Osteoblast (primary cell): ENCODE measurements around the gene GRIA2. TPM values are rescaled to one million over a fixed set of nuclear protein-coding genes. Genes with fewer than 3 reads are reported as not detected.

Source experiments
- DNase-seq: peaks from one replicate; pipeline ENCODE4 v3.0.0; 2011; ENCODE audit warnings: low spot score, mixed read lengths; ENCODE audit not compliant: insufficient read length; ENCODE audit errors: missing footprints
- H2AFZ ChIP-seq: 2 replicates; pipeline ENCODE4 v1.6.0; 2011; ENCODE audit warnings: mild to moderate bottlenecking, low read length
- H3K27ac ChIP-seq: 2 replicates; pipeline ENCODE4 v1.5.1; 2011; ENCODE audit warnings: mild to moderate bottlenecking, low read depth, low read length, moderate library complexity
- H3K27me3 ChIP-seq: 2 replicates; pipeline ENCODE4 v1.6.0; 2012; ENCODE audit warnings: mild to moderate bottlenecking, control low read depth, inconsistent platforms, low read length, moderate library complexity; ENCODE audit not compliant: insufficient read depth
- H3K36me3 ChIP-seq: 2 replicates; pipeline ENCODE4 v1.5.1; 2011; ENCODE audit warnings: mild to moderate bottlenecking, low read length, control low read depth, moderate library complexity; ENCODE audit not compliant: insufficient read depth
- H3K4me1 ChIP-seq: 2 replicates; pipeline ENCODE4 v1.5.1; 2011; ENCODE audit warnings: mild to moderate bottlenecking, low read length, control low read depth, moderate library complexity; ENCODE audit not compliant: insufficient read depth
- H3K4me2 ChIP-seq: 2 replicates; pipeline ENCODE4 v1.6.0; 2011; ENCODE audit warnings: mild to moderate bottlenecking, low read length; ENCODE audit not compliant: insufficient read depth
- H3K4me3 ChIP-seq: fragments of 200-600 bp; sonication (generic); 3 replicates; pipeline ENCODE4 v1.5.1; 2012; ENCODE audit warnings: mild to moderate bottlenecking, low read length, inconsistent platforms; ENCODE audit not compliant: insufficient read depth
- H3K79me2 ChIP-seq: 2 replicates; pipeline ENCODE4 v1.6.0; 2012; ENCODE audit warnings: mild to moderate bottlenecking, low read length, control low read depth, inconsistent platforms; ENCODE audit not compliant: insufficient read depth
- H3K9me3 ChIP-seq: 2 replicates; pipeline ENCODE4 v1.5.1; 2011; ENCODE audit warnings: low read depth, low read length, control low read depth
- H4K20me1 ChIP-seq: 2 replicates; pipeline ENCODE4 v1.6.0; 2012; ENCODE audit warnings: mild to moderate bottlenecking, low read length, control low read depth; ENCODE audit not compliant: insufficient read depth
- small RNA-seq: library from RNA; depleted of rRNA; stranded (forward); fragments of <200 nt; gene quantifications from one replicate; pipeline ENCODE3, GENCODE V24; 2012
- total RNA-seq: library from RNA; depleted of rRNA; stranded (reverse); fragments of >200 nt; gene quantifications from 2 replicates; pipeline ENCODE4 v1.2.3, GENCODE V29; 2012
- TF ChIP-seq, protein P1 (sequence below): IDR thresholded peaks from 2 replicates; pipeline ENCODE4 v1.5.1; 2011; ENCODE audit warnings: mild to moderate bottlenecking, low read depth, low read length, moderate library complexity; ENCODE audit errors: extremely low read depth

The GRIA2 gene
- total RNA-seq, 1 donor = not detected

GRCh38 chr4:157405070-157405469 lies 184.5 kb downstream of the GRIA2 start:
- Histone ChIP-seq H3K27me3 (no peaks in the 10 kb centered on the region), H3K4me1 (no peaks in the 10 kb centered on the region), H3K79me2 (no peaks in the 10 kb centered on the region), H3K4me2 (no peak overlapping the region), H4K20me1 (no peaks in the 10 kb centered on the region), H3K27ac (no peak overlapping the region), H3K9me3 (no peaks in the 10 kb centered on the region), H3K4me3 (no peak overlapping the region), H3K36me3 (no peaks in the 10 kb centered on the region), H2AFZ (no peak overlapping the region)
- TF ChIP-seq, protein P1, sequence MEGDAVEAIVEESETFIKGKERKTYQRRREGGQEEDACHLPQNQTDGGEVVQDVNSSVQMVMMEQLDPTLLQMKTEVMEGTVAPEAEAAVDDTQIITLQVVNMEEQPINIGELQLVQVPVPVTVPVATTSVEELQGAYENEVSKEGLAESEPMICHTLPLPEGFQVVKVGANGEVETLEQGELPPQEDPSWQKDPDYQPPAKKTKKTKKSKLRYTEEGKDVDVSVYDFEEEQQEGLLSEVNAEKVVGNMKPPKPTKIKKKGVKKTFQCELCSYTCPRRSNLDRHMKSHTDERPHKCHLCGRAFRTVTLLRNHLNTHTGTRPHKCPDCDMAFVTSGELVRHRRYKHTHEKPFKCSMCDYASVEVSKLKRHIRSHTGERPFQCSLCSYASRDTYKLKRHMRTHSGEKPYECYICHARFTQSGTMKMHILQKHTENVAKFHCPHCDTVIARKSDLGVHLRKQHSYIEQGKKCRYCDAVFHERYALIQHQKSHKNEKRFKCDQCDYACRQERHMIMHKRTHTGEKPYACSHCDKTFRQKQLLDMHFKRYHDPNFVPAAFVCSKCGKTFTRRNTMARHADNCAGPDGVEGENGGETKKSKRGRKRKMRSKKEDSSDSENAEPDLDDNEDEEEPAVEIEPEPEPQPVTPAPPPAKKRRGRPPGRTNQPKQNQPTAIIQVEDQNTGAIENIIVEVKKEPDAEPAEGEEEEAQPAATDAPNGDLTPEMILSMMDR = no peak
- no peak for DNase-seq

Small RNA genes within 50 kb of the gene (small RNA-seq; reads per million reads assigned to genes)
- not detected for gene RNU6-582P

Other genes starting within 250 kb of the GRIA2 start
- 145 and 147 TPM in 2 replicates for gene PDGFC, start 248.9 kb upstream of the GRIA2 start, total RNA-seq
- gene GLRB, start 144.6 kb upstream of the GRIA2 start, total RNA-seq = 27.1 and 32.4 TPM in 2 replicates